Tibial artery (tissue), 4 donors: ENCODE measurements around the gene KCNC3.

Experiments
- DNase-seq, 2 donors: peaks; one replicate each; pipeline ENCODE4 v3.0.0-alpha.2; 2019
- H3K27ac ChIP-seq, 2 donors: fragments of 200-600 bp; sonication (generic) in 1 of 2; 1 replicate in 1 of 2; 2 replicates in 1 of 2; pipeline ENCODE4 v1.5.1; 2018 to 2019; ENCODE audit warnings: mild to moderate bottlenecking in 1 of 2
- H3K27me3 ChIP-seq, 2 donors: fragments of 200-600 bp; sonication (generic) in 1 of 2; one replicate each; pipeline versions ENCODE4 v1.5.1 to v1.6.0; 2016 to 2019
- H3K36me3 ChIP-seq, 3 donors: fragments of 200-600 bp; sonication (generic) in 2 of 3; one replicate each; pipeline ENCODE4 v1.5.1; 2016 to 2019; ENCODE audit warnings: mild to moderate bottlenecking in 2 of 3
- H3K4me1 ChIP-seq, 4 donors: fragments of 200-600 bp; sonication (generic) in 2 of 4; 1 replicate in 3 of 4; 2 replicates in 1 of 4; pipeline ENCODE4 v1.5.1; 2016 to 2019
- H3K4me3 ChIP-seq, 2 donors: fragments of 200-600 bp; sonication (generic) in 1 of 2; 1 replicate in 1 of 2; 2 replicates in 1 of 2; pipeline ENCODE4 v1.5.1; 2018 to 2019; ENCODE audit warnings: mild to moderate bottlenecking in 2 of 2
- H3K9me3 ChIP-seq, 3 donors: fragments of 200-600 bp; sonication (generic) in 1 of 3; one replicate each; pipeline ENCODE4 v1.5.1; 2016 to 2019
- CTCF ChIP-seq, 2 experiments: fragments of 200-600 bp in 1 of 2; fragments of 450-650 bp in 1 of 2; IDR thresholded peaks; one replicate each; pipeline ENCODE4 v1.5.1; 2017 to 2019; ENCODE audit warnings: antibody characterized with exemption in 2 of 2, mild to moderate bottlenecking in 1 of 2, moderate library complexity in 1 of 2
- intact Hi-C: fragments of 100-400 bp; cut with DNase I; formaldehyde crosslinking; loops from one replicate; pipeline ENCODE4 v1.15.0; 2023; ENCODE audit warnings: low total_unique reads

KCNC3 gene

GRCh38 chr19:50300051-50300450 is 29.1 kb downstream of the KCNC3 start:
- intact Hi-C loops, result no loop called here
- no peaks in the 10 kb centered on the region for H3K4me1 ChIP-seq
- no peaks in the 10 kb centered on the region for H3K36me3 ChIP-seq
- no peak for DNase-seq
- no peak for TF ChIP-seq CTCF (IDR thresholded peaks at IDR 0.05)
- no peak overlapping the region for H3K27ac ChIP-seq
- no peaks in the 10 kb centered on the region for H3K27me3 ChIP-seq
- no peak overlapping the region for H3K4me3 ChIP-seq
- H3K9me3 ChIP-seq, result peaks cover 0 to 7% (median 5%) of the 10 kb centered on the region in 3 donors

GRCh38 chr19:50293263-50294004 is 35.7 kb downstream of the KCNC3 start:
- peaks cover 0 to 12% of the 10 kb centered on the region in 2 donors for H3K27me3 ChIP-seq
- intact Hi-C loops, result no loop called here
- peaks cover 0 to 39% (median 0%) of the 10 kb centered on the region in 3 donors for H3K36me3 ChIP-seq
- no peak for DNase-seq
- no peak for TF ChIP-seq CTCF (IDR thresholded peaks at IDR 0.05)
- H3K4me3 ChIP-seq, result no peak overlapping the region
- H3K9me3 ChIP-seq, result peaks cover 0 to 13% (median 7%) of the 10 kb centered on the region in 3 donors
- H3K27ac ChIP-seq, result no peak overlapping the region
- H3K4me1 ChIP-seq, result no peaks in the 10 kb centered on the region

- H3K27me3 ChIP-seq, result peaks cover 0 to 12% of the 10 kb centered on the region in 2 donors
- H3K4me1 ChIP-seq, result no peaks in the 10 kb centered on the region
- peaks cover 0 to 24% (median 7%) of the 10 kb centered on the region in 3 donors for H3K9me3 ChIP-seq
- no peak overlapping the region for H3K27ac ChIP-seq
- no peak for DNase-seq
- TF ChIP-seq CTCF (IDR thresholded peaks at IDR 0.05), result no peak
- intact Hi-C loops, result no loop called here
- H3K4me3 ChIP-seq, result no peak overlapping the region
- H3K36me3 ChIP-seq, result peaks cover 0 to 49% (median 0%) of the 10 kb centered on the region in 3 donors
Measured at GRCh38 chr19:50292216-50292827, 36.9 kb downstream of the KCNC3 start.

GRCh38 chr19:50290775-50291174 is 38.4 kb downstream of the KCNC3 start:
- intact Hi-C loops, result no loop called here
- DNase-seq, result no peak
- TF ChIP-seq CTCF (IDR thresholded peaks at IDR 0.05), result no peak
- Histone ChIP-seq H3K4me1 (no peaks in the 10 kb centered on the region), H3K27ac (no peak overlapping the region), H3K4me3 (no peak overlapping the region), H3K27me3 (peaks cover 0 to 12% of the 10 kb centered on the region in 2 donors), H3K36me3 (peaks cover 0 to 61% (median 0%) of the 10 kb centered on the region in 3 donors), H3K9me3 (peaks cover 0 to 35% (median 14%) of the 10 kb centered on the region in 3 donors)

- Histone ChIP-seq H3K4me1 (no peaks in the 10 kb centered on the region), H3K9me3 (peaks cover 0 to 35% (median 14%) of the 10 kb centered on the region in 3 donors), H3K4me3 (no peak overlapping the region), H3K36me3 (peaks cover 0 to 65% (median 0%) of the 10 kb centered on the region in 3 donors), H3K27ac (no peak overlapping the region), H3K27me3 (peaks cover 0 to 12% of the 10 kb centered on the region in 2 donors)
- intact Hi-C loops, result no loop called here
- no peak for TF ChIP-seq CTCF (IDR thresholded peaks at IDR 0.05)
- no peak for DNase-seq
Measured at GRCh38 chr19:50290011-50290410, 39.2 kb downstream of the KCNC3 start.
